ENCODE data around the gene CACNB1.
A peak's percentile ranks its signal among the peaks of the same experiment; 100 is the strongest.

CACNB1 gene

GRCh38 chr17:39213852-39214251, 16.4 kb upstream of the CACNB1 start:
- 72 to 75% methylated on average over 9 of the region's 9 CpGs for WGBS, 2 experiments
- Histone ChIP-seq H3K9me3 (ENCODE audit: control insufficient read depth, low read length) (no peaks in the 10 kb centered on the region), H3K4me3 (ENCODE audit: insufficient read depth, low read depth, low read length) (no peak overlapping the region), H3K4me1 (ENCODE audit: control insufficient read depth, insufficient read depth, low read length) (peaks cover 16% of the 10 kb centered on the region), H3K27me3 (ENCODE audit: control insufficient read depth, insufficient read depth, low read length, poor library complexity, severe bottlenecking) (peaks cover 41% of the 10 kb centered on the region), H3K36me3 (ENCODE audit: control insufficient read depth, insufficient read depth, low read length) (no peaks in the 10 kb centered on the region), H3K27ac (ENCODE audit: insufficient read depth, low read depth, low read length, poor library complexity, severe bottlenecking) (no peak overlapping the region)

DNA sequence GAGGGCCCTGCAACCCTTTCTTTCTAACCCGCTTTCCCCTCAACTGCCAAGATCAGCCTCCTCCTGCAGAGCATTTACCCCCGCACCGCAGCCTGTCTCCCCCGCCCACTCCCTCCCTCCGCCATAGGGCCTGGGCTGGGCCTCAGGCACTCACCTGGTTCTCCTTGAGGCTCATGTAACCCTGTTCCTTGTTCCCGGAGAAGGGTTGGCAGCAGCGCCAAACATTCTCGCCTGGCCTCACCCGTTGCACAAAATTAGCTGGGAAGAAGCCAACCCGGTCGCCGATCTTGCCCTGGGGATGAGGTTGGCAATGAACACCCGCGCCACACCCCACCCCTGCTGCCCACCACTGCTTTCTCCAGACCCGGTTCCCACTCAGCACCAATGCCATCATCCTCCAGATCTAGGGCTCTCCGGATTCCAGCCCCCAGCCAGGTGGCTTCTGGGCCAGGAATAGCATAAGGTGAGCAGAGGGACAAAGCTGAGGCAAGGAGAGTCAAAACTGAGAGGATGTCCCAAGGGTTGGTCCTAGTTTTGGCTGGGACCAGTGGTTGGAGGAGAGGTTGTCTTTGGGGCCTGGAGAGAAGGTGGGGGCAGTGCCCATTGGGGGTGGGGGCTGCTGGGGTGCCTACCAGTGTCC, 15.5 kb upstream of the CACNB1 start:
- WGBS, 2 experiments, result 70 to 74% methylated on average over 16 of the region's 16 CpGs
- Histone ChIP-seq H3K4me1 (ENCODE audit: control insufficient read depth, insufficient read depth, low read length) (peaks cover 22% of the 10 kb centered on the region), H3K27ac (ENCODE audit: insufficient read depth, low read depth, low read length, poor library complexity, severe bottlenecking) (no peak overlapping the region), H3K36me3 (ENCODE audit: control insufficient read depth, insufficient read depth, low read length) (no peaks in the 10 kb centered on the region), H3K9me3 (ENCODE audit: control insufficient read depth, low read length) (no peaks in the 10 kb centered on the region), H3K4me3 (ENCODE audit: insufficient read depth, low read depth, low read length) (no peak overlapping the region), H3K27me3 (ENCODE audit: control insufficient read depth, insufficient read depth, low read length, poor library complexity, severe bottlenecking) (peaks cover 35% of the 10 kb centered on the region)

- Histone ChIP-seq H3K4me3 (ENCODE audit: insufficient read depth, low read depth, low read length) (no peak overlapping the region), H3K27ac (ENCODE audit: insufficient read depth, low read depth, low read length, poor library complexity, severe bottlenecking) (no peak overlapping the region), H3K27me3 (ENCODE audit: control insufficient read depth, insufficient read depth, low read length, poor library complexity, severe bottlenecking) (peaks cover 29% of the 10 kb centered on the region), H3K9me3 (ENCODE audit: control insufficient read depth, low read length) (no peaks in the 10 kb centered on the region), H3K36me3 (ENCODE audit: control insufficient read depth, insufficient read depth, low read length) (no peaks in the 10 kb centered on the region), H3K4me1 (ENCODE audit: control insufficient read depth, insufficient read depth, low read length) (peaks cover 22% of the 10 kb centered on the region)
- 87 to 91% methylated on average over 11 of the region's 11 CpGs for WGBS, 2 experiments
Observed at GRCh38 chr17:39212195-39212810, 14.8 kb upstream of the CACNB1 start.

- peaks cover 25% of the 10 kb centered on the region for H3K27me3 ChIP-seq (ENCODE audit: control insufficient read depth, insufficient read depth, low read length, poor library complexity, severe bottlenecking)
- peaks cover 2% of the 10 kb centered on the region for H3K36me3 ChIP-seq (ENCODE audit: control insufficient read depth, insufficient read depth, low read length)
- H3K27ac ChIP-seq (ENCODE audit: insufficient read depth, low read depth, low read length, poor library complexity, severe bottlenecking), result no peak overlapping the region
- WGBS, 2 experiments, result 21% methylated on average over 22 of the region's 22 CpGs
- H3K9me3 ChIP-seq (ENCODE audit: control insufficient read depth, low read length), result no peaks in the 10 kb centered on the region
- peak overlapping the region; percentile 18 for H3K4me3 ChIP-seq (ENCODE audit: insufficient read depth, low read depth, low read length)
- H3K4me1 ChIP-seq (ENCODE audit: control insufficient read depth, insufficient read depth, low read length), result peaks cover 22% of the 10 kb centered on the region
Observed at GRCh38 chr17:39210093-39210434, 12.6 kb upstream of the CACNB1 start.

- peak overlapping the region; percentile 18 for H3K4me3 ChIP-seq (ENCODE audit: insufficient read depth, low read depth, low read length)
Observed at GRCh38 chr17:39209317-39210092, 12.0 kb upstream of the CACNB1 start.

DNA sequence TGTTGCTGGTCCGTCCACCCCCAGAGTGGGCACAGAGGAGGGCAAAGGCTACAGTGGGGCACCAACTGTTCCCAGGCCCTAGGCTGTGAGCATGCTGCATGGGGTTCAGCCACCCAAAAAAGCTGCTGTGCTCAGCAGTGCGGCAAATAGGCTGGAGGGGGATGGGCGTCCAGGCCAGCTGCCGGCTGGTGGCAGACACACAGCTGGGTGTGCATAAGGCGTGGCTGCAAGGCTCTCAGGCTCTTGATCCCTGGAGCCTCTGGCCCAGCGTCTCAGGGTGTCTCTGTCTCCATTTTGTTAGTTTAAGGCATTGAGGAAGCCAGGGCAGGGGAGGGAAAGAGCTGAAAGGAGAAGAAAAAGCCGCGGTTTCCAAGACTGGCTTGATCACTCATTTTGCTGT, 11.4 kb upstream of the CACNB1 start:
- WGBS, 2 experiments, result 60 to 65% methylated on average over 8 of the region's 8 CpGs
- H3K27ac ChIP-seq (ENCODE audit: insufficient read depth, low read depth, low read length, poor library complexity, severe bottlenecking), result no peak overlapping the region
- H3K27me3 ChIP-seq (ENCODE audit: control insufficient read depth, insufficient read depth, low read length, poor library complexity, severe bottlenecking), result peaks cover 25% of the 10 kb centered on the region
- peaks cover 22% of the 10 kb centered on the region for H3K4me1 ChIP-seq (ENCODE audit: control insufficient read depth, insufficient read depth, low read length)
- peaks cover 14% of the 10 kb centered on the region for H3K36me3 ChIP-seq (ENCODE audit: control insufficient read depth, insufficient read depth, low read length)
- H3K4me3 ChIP-seq (ENCODE audit: insufficient read depth, low read depth, low read length), result no peak overlapping the region
- no peaks in the 10 kb centered on the region for H3K9me3 ChIP-seq (ENCODE audit: control insufficient read depth, low read length)

More at GRCh38 chr17:39209317-39210092, 12.0 kb upstream of the CACNB1 start:
- Histone ChIP-seq H3K4me1 (ENCODE audit: control insufficient read depth, insufficient read depth, low read length) (peaks cover 22% of the 10 kb centered on the region), H3K9me3 (ENCODE audit: control insufficient read depth, low read length) (no peaks in the 10 kb centered on the region), H3K27ac (ENCODE audit: insufficient read depth, low read depth, low read length, poor library complexity, severe bottlenecking) (no peak overlapping the region), H3K36me3 (ENCODE audit: control insufficient read depth, insufficient read depth, low read length) (peaks cover 8% of the 10 kb centered on the region), H3K27me3 (ENCODE audit: control insufficient read depth, insufficient read depth, low read length, poor library complexity, severe bottlenecking) (peaks cover 25% of the 10 kb centered on the region)
- WGBS, 2 experiments, result 9 to 11% methylated on average over 39 of the region's 39 CpGs

DNA sequence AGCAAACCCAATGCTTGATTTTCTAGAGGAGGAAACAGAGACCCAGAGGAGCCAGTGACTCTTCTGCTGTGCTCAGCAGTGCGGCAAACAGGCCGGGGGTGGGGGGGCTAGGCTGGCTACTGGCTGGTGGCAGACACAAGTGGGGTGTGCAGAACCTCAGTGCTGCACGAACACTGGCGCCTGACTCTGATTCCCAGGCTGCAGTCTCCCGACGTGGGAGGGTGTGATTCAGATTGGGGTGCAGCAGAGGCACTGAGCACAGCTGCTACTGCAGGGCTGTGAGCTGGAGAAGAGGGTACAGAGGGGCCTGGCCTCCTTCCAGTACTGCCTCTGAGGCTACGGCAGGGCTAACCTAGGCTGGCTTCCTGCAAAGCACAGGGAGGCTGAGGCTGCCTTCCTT, 10.7 kb upstream of the CACNB1 start:
- Histone ChIP-seq H3K4me1 (ENCODE audit: control insufficient read depth, insufficient read depth, low read length) (peaks cover 22% of the 10 kb centered on the region), H3K4me3 (ENCODE audit: insufficient read depth, low read depth, low read length) (no peak overlapping the region), H3K27ac (ENCODE audit: insufficient read depth, low read depth, low read length, poor library complexity, severe bottlenecking) (no peak overlapping the region), H3K9me3 (ENCODE audit: control insufficient read depth, low read length) (no peaks in the 10 kb centered on the region), H3K27me3 (ENCODE audit: control insufficient read depth, insufficient read depth, low read length, poor library complexity, severe bottlenecking) (peaks cover 25% of the 10 kb centered on the region), H3K36me3 (ENCODE audit: control insufficient read depth, insufficient read depth, low read length) (peaks cover 21% of the 10 kb centered on the region)
- 82 to 84% methylated on average over 7 of the region's 7 CpGs for WGBS, 2 experiments

GRCh38 chr17:39205112-39205526, 7.7 kb upstream of the CACNB1 start:
- Histone ChIP-seq H3K36me3 (ENCODE audit: control insufficient read depth, insufficient read depth, low read length) (peaks cover 38% of the 10 kb centered on the region), H3K27ac (ENCODE audit: insufficient read depth, low read depth, low read length, poor library complexity, severe bottlenecking) (no peak overlapping the region), H3K27me3 (ENCODE audit: control insufficient read depth, insufficient read depth, low read length, poor library complexity, severe bottlenecking) (peaks cover 16% of the 10 kb centered on the region), H3K4me1 (ENCODE audit: control insufficient read depth, insufficient read depth, low read length) (peaks cover 23% of the 10 kb centered on the region), H3K4me3 (ENCODE audit: insufficient read depth, low read depth, low read length) (no peak overlapping the region), H3K9me3 (ENCODE audit: control insufficient read depth, low read length) (no peaks in the 10 kb centered on the region)
- 97% methylated on average over 3 of the region's 3 CpGs for WGBS, 2 experiments

GRCh38 chr17:39204245-39204644, 6.8 kb upstream of the CACNB1 start:
- WGBS, 2 experiments, result 94 to 98% methylated on average over 8 of the region's 8 CpGs
- Histone ChIP-seq H3K27ac (ENCODE audit: insufficient read depth, low read depth, low read length, poor library complexity, severe bottlenecking) (no peak overlapping the region), H3K4me3 (ENCODE audit: insufficient read depth, low read depth, low read length) (no peak overlapping the region), H3K4me1 (ENCODE audit: control insufficient read depth, insufficient read depth, low read length) (peaks cover 15% of the 10 kb centered on the region), H3K36me3 (ENCODE audit: control insufficient read depth, insufficient read depth, low read length) (peaks cover 38% of the 10 kb centered on the region), H3K27me3 (ENCODE audit: control insufficient read depth, insufficient read depth, low read length, poor library complexity, severe bottlenecking) (peaks cover 7% of the 10 kb centered on the region), H3K9me3 (ENCODE audit: control insufficient read depth, low read length) (no peaks in the 10 kb centered on the region)

- Histone ChIP-seq H3K4me1 (ENCODE audit: control insufficient read depth, insufficient read depth, low read length) (peaks cover 17% of the 10 kb centered on the region), H3K4me3 (ENCODE audit: insufficient read depth, low read depth, low read length) (peak overlapping the region; percentile 97), H3K9me3 (ENCODE audit: control insufficient read depth, low read length) (no peaks in the 10 kb centered on the region), H3K36me3 (ENCODE audit: control insufficient read depth, insufficient read depth, low read length) (peaks cover 38% of the 10 kb centered on the region), H3K27me3 (ENCODE audit: control insufficient read depth, insufficient read depth, low read length, poor library complexity, severe bottlenecking) (no peaks in the 10 kb centered on the region), H3K27ac (ENCODE audit: insufficient read depth, low read depth, low read length, poor library complexity, severe bottlenecking) (no peak overlapping the region)
- WGBS, 2 experiments, result 65 to 66% methylated on average over 11 of the region's 11 CpGs
Observed at GRCh38 chr17:39200957-39201510, 3.6 kb upstream of the CACNB1 start.

Measured in ectodermal cell (in vitro differentiated cells).